ENCODE results near the gene STN1.

DNA sequence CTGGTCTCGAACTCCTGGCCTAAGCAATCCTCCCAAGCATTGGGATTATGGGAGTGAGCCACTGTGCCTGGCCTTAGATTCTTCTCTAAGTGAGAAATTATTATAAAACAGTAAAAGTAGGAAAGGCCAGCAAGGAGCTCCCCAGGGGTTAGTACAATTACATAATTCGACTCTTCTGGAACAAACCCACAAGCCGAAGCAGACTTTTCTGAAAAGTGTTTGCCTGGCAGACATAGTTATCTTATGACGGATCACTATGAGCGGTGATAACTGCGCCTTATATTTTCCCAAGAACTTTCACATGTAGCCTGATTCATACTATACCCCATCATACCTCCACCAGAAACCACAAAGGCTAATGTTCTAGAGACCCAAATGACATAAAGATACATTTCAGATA, 32.4 kb downstream of the STN1 start:
- TF ChIP-seq RAD21 (IDR thresholded peaks at IDR 0.05; ENCODE audit: low read length) (no peak), POLR2A (IDR thresholded peaks at IDR 0.05; ENCODE audit: low read depth, low read length) (no peak), MXI1 (IDR thresholded peaks at IDR 0.05; ENCODE audit: borderline replicate concordance, low read depth, low read length) (no peak), CHD1 (IDR thresholded peaks at IDR 0.05; ENCODE audit: low read depth, low read length) (no peak), RFX5 (IDR thresholded peaks at IDR 0.05; ENCODE audit: low read depth, low read length) (no peak), CEBPB (IDR thresholded peaks at IDR 0.05; ENCODE audit: low read depth, low read length) (no peak), MAZ (IDR thresholded peaks at IDR 0.05; ENCODE audit: borderline replicate concordance, low read depth, low read length) (no peak), BHLHE40 (IDR thresholded peaks at IDR 0.05; ENCODE audit: low read depth, low read length) (no peak), SMC3 (IDR thresholded peaks at IDR 0.05; ENCODE audit: low read depth, low read length) (no peak), RCOR1 (IDR thresholded peaks at IDR 0.05; ENCODE audit: insufficient replicate concordance, low read length) (no peak), NFE2L2 (IDR thresholded peaks at IDR 0.05; ENCODE audit: low read depth, low read length) (no peak)
- TF ChIP-seq, protein P1, sequence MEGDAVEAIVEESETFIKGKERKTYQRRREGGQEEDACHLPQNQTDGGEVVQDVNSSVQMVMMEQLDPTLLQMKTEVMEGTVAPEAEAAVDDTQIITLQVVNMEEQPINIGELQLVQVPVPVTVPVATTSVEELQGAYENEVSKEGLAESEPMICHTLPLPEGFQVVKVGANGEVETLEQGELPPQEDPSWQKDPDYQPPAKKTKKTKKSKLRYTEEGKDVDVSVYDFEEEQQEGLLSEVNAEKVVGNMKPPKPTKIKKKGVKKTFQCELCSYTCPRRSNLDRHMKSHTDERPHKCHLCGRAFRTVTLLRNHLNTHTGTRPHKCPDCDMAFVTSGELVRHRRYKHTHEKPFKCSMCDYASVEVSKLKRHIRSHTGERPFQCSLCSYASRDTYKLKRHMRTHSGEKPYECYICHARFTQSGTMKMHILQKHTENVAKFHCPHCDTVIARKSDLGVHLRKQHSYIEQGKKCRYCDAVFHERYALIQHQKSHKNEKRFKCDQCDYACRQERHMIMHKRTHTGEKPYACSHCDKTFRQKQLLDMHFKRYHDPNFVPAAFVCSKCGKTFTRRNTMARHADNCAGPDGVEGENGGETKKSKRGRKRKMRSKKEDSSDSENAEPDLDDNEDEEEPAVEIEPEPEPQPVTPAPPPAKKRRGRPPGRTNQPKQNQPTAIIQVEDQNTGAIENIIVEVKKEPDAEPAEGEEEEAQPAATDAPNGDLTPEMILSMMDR (conservative IDR thresholded peaks at IDR 0.05; ENCODE audit: low read depth, low read length): no peak
- TF ChIP-seq, protein P2, sequence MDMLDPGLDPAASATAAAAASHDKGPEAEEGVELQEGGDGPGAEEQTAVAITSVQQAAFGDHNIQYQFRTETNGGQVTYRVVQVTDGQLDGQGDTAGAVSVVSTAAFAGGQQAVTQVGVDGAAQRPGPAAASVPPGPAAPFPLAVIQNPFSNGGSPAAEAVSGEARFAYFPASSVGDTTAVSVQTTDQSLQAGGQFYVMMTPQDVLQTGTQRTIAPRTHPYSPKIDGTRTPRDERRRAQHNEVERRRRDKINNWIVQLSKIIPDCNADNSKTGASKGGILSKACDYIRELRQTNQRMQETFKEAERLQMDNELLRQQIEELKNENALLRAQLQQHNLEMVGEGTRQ (IDR thresholded peaks at IDR 0.05; ENCODE audit: low read depth, low read length): no peak

All from IMR-90 (cell line).